GM18526 (cell line): Measurements from ENCODE around the gene TMPRSS3.

Experiments
- POLR2A ChIP-seq: IDR thresholded peaks from 3 replicates; pipeline ENCODE4 v1.6.1; 2011; ENCODE audit not compliant: insufficient read length; ENCODE audit errors: extremely low read depth

Gene TMPRSS3

DNA sequence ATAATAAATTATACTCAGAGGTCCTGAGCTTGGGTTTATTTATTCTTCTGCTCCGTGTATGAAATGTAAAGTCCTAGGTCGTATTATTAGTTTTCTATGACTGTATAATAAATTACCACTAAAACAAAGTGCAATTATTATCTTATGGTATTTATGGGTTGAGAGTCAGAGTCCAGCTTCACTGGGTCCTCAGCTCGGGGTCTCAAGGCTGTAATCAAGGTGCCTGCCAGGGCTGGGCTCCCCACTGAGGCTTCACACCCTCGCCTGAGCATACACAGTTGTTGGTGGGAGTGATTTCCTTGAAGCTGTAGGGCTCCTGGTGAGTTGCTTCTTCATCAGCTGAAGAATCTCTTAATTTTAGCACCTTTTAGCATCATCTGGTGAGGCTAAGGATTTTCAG, 23.0 kb upstream of the TMPRSS3 start:
- TF ChIP-seq POLR2A = no peak

- TF ChIP-seq POLR2A = no peak
These were observed 21.7 kb upstream of the TMPRSS3 start for GRCh38 chr21:42417533-42417932.

DNA sequence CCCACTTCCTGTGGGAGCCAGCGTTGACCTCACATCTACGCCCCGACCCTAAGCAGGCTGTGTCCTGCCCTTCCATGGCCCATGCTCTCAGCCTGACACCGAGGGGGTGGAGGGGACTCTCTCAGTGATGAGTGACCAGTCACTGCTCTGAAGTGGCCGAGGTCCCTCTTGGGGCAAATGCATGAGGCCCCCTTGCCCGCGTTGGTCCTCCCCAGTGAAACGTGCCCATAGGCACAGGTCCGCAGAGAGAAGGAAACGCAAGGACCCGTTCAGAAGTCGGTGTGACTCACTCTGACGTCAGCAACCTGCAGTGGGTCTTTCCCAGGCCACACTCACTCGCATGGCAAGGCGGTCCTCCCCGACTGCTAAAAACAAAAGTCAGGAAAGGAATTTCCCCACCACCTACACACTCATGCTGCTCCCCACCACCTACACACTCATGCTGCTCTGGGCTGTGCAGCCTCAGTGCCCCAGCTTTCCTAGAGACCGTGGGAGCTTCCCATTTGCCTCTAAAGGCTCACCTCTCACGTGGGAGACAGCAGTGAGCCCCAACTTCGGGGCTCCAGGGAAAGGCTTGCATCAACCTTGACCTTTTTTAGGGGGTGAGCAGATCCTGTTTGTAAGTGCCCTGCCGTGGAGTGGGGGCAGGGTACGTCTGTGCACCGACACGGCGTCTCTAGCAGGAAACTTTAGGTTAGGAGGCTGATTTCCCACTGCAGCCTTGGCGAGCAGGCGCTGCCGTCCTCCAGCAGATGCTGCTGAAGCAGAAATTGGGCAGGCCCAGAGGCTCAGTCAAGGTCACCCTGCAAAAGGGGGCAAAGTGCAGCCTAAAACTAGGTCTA, 19.3 kb upstream of the TMPRSS3 start:
- TF ChIP-seq POLR2A = no peak

DNA sequence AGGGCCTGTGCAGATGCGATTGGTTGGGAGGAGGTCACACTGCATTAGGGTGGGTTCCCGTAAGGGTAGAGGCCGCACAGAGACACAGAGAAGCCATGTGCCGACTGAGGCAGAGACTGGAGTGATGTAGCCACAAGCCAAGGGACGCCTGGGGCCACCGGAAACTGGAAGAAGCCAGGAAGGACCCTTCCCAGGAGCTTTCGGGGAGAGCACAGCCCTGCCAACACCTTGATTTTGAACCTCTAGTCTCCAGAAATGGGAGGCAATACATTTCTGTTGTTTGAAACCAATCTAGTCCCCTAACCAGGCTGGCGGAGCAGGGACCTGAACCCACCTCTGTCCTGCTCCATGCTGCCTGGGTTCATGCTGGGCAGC, 18.7 kb upstream of the TMPRSS3 start:
- no peak for TF ChIP-seq POLR2A

GRCh38 chr21:42414066-42414465, 18.2 kb upstream of the TMPRSS3 start:
- no peak for TF ChIP-seq POLR2A

GRCh38 chr21:42413500-42413899, 17.6 kb upstream of the TMPRSS3 start:
- no peak for TF ChIP-seq POLR2A

- TF ChIP-seq POLR2A = no peak
These were observed 17.2 kb upstream of the TMPRSS3 start for GRCh38 chr21:42413093-42413492.

GRCh38 chr21:42412636-42412933, 16.7 kb upstream of the TMPRSS3 start:
- TF ChIP-seq POLR2A = no peak

DNA sequence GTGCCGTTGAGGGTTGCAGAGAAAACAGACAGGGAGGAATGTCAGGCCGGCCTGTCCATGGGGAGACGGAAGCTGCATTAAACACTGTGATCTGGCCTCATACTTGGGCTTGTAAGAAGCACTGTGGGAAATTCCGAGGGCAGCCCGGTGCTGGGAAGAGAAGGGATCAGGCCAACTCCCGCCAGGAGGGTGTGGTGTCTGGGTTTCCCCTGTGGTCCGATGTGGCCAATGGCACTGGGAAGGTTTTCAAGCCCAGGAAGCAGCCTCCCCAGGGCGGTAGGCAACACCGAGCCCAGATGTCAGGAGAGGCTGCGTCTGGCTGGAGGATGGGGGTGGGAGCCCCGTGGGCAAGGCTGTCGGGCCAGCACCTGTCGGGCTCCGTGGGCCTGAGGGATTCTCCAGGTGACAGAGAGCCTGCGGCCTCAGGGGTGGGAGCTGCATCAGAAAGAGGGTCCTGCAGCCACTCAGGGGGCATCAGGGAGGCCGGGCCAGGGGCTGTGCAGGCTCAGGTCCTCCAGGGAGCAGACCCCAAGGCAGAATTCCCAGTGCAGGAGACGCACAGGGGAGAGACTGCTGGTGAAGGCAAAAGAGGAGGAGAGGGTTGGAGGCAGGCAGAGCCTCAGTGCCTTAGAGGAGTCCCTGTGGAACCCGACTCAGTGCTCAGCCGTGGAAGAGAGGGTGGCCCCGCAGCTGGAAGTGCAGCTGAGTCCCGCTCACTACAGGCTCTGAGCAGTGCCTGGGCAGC, 16.2 kb upstream of the TMPRSS3 start:
- no peak for TF ChIP-seq POLR2A

DNA sequence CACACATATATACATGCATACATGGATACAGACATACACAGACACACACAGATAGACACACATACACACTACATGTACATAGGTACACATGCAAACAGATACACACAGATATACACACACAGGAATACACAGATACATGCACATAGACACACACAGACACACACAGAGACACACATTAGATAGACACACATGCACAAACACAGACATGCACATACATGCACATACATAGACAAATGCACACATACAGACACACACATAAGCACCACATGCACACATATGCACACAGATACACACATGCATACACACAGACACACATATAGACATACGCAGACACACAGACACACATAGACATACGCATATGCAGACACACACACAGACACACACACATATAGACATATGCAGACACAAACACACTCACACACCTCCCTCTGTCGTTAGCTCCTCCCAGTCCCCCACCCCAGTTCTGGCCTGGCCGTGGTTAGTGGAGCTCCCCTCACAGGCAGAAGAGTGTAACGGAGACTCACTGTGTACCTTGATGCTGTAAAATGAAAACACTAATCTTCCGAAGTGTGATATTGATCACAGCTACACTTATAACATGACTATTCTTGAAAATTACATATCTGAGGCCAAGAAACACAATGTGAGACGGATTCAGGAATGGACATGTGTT, 15.5 kb upstream of the TMPRSS3 start:
- no peak for TF ChIP-seq POLR2A

DNA sequence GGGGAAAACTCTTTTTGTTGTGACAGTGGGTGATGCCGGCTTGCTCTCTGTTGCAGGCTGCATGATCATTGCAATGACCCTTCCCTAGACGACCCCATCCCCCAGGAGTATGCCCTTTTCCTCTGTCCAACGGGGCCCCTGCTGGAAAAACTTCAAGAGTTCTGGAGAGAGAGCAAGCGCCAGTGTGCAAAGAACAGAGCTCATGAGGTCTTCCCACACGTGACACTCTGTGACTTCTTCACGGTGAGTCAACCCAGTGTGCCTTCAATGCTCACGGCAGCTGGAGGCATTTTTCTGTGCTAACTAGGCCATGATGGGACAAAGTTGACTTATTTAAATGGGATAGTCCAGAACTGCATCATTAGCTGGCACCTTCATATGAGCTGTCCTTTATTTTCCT, 13.5 kb upstream of the TMPRSS3 start:
- no peak for TF ChIP-seq POLR2A

GRCh38 chr21:42407476-42407875, 11.6 kb upstream of the TMPRSS3 start:
- no peak for TF ChIP-seq POLR2A

- TF ChIP-seq POLR2A = no peak
These were observed 11.0 kb upstream of the TMPRSS3 start for GRCh38 chr21:42406866-42407265.

DNA sequence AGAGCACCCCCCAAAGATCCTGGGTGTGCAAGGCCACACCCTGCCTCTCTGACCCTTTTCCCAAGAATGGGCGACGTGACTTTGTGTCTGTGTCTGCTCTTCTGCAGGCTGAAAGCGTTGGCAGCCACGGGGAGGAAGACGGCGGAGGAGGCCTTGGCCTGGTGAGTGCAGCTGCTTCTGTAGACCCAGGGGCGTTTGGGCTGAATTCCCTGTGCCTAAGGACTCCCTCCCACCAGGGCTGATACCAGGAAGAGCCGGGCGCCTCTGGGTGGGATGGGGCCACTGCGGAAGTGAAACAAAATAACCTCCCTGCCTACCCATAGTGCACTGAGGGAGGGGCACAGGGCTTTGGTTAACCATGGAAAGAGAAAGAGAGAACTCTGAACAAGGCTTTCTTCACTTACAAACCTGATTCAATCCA, 10.4 kb upstream of the TMPRSS3 start:
- no peak for TF ChIP-seq POLR2A

GRCh38 chr21:42405064-42406013, 9.5 kb upstream of the TMPRSS3 start:
- no peak for TF ChIP-seq POLR2A
